Spleen (tissue), 11 donors: ENCODE results near the gene C5orf52. TPM values are rescaled to one million over a fixed set of nuclear protein-coding genes. Genes with fewer than 3 reads are reported as not detected.
"Not testable (repeated sequence)": the region's sequence is repeated elsewhere in the genome, so short reads cannot be mapped to it uniquely, and the experiment has no call there.

Experiments
- DNase-seq: peaks from one replicate; pipeline ENCODE4 v3.0.0-alpha.2; 2020
- H3K27ac ChIP-seq, 8 donors: fragments of 200-600 bp; sonication (generic) in 7 of 8; 1 replicate in 4 of 8; 2 replicates in 4 of 8; pipeline versions ENCODE4 v1.5.0 to v1.8.0; 2016 to 2021; ENCODE audit warnings: inconsistent platforms in 4 of 8, mild to moderate bottlenecking in 4 of 8, moderate library complexity in 1 of 8
- H3K27me3 ChIP-seq, 7 donors: fragments of 200-600 bp; sonication (generic) in 6 of 7; replicated peaks in 1 of 7; 1 replicate in 4 of 7; 2 replicates in 3 of 7; pipeline versions ENCODE4 v1.5.0 to v1.8.0; 2016 to 2021; ENCODE audit warnings: inconsistent platforms in 3 of 7, mild to moderate bottlenecking in 1 of 7
- H3K36me3 ChIP-seq, 6 donors: fragments of 200-600 bp; sonication (generic) in 5 of 6; 1 replicate in 4 of 6; 2 replicates in 2 of 6; pipeline versions ENCODE4 v1.5.0 to v1.8.0; 2016 to 2021; ENCODE audit warnings: inconsistent platforms in 2 of 6
- H3K4me1 ChIP-seq, 6 donors: fragments of 200-600 bp; sonication (generic) in 5 of 6; 1 replicate in 3 of 6; 2 replicates in 3 of 6; pipeline versions ENCODE4 v1.5.0 to v1.8.0; 2016 to 2021; ENCODE audit warnings: inconsistent platforms in 3 of 6
- H3K4me3 ChIP-seq, 8 donors: fragments of 200-600 bp; sonication (generic) in 7 of 8; 1 replicate in 4 of 8; 2 replicates in 4 of 8; pipeline versions ENCODE4 v1.5.0 to v1.8.0; 2016 to 2021; ENCODE audit warnings: inconsistent platforms in 4 of 8, mild to moderate bottlenecking in 4 of 8, moderate library complexity in 2 of 8
- H3K9me3 ChIP-seq, 8 donors: fragments of 200-600 bp; sonication (generic) in 7 of 8; 1 replicate in 4 of 8; 2 replicates in 4 of 8; pipeline versions ENCODE4 v1.5.0 to v1.8.0; 2016 to 2021; ENCODE audit warnings: inconsistent platforms in 4 of 8
- CTCF ChIP-seq, 11 experiments: fragments of 200-600 bp in 7 of 11; fragments of 450-650 bp in 4 of 11; sonication (generic) in 4 of 11; IDR thresholded peaks in 8 of 11; conservative IDR thresholded peaks in 3 of 11; 1 replicate in 7 of 11; 2 replicates in 4 of 11; pipeline versions ENCODE4 v1.4.0 to v1.8.0; 2016 to 2021; ENCODE audit warnings: antibody characterized with exemption in 11 of 11, inconsistent platforms in 4 of 11, mild to moderate bottlenecking in 1 of 11
- POLR2A ChIP-seq, 3 donors: fragments of 450-650 bp; IDR thresholded peaks; one replicate each; pipeline ENCODE4 v1.5.1; 2017; ENCODE audit warnings: antibody characterized with exemption in 3 of 3, mild to moderate bottlenecking in 1 of 3
- POLR2AphosphoS5 ChIP-seq, 3 donors: sonication (generic); formaldehyde crosslinking; IDR thresholded peaks; one replicate each; pipeline ENCODE4 v1.5.1; 2017; ENCODE audit warnings: antibody characterized with exemption in 3 of 3
- WGBS, 5 donors: extraction: QIAGEN DNeasy Blood & Tissue Kit in 3 of 5; methylation state at CpG; one replicate each; pipeline versions ENCODE4 v1.1.5 to v1.1.7; 2013 to 2018; 5-methylcytosine and 5-hydroxymethylcytosine counted together
- intact Hi-C: fragments of 100-400 bp; cut with DNase I; formaldehyde crosslinking; loops from one replicate; pipeline ENCODE4 v1.15.0; 2023; ENCODE audit warnings: low total_unique reads
- polyA plus RNA-seq, 3 donors: library from polyadenylated mRNA; stranded (reverse); fragments of 200-250 nt; gene quantifications; one replicate each; pipeline ENCODE4 v1.2.1, GENCODE V29; 2013
- total RNA-seq, 7 donors: library from RNA; depleted of rRNA in 3 of 7; stranded (reverse); fragments of >200 nt in 3 of 7; fragmentation: NEBNext Ultra II Directional in 4 of 7; extraction: Animal tissue kit (Norgen Biotek cat#: 25700) in 4 of 7; gene quantifications; one replicate each; pipeline versions ENCODE4 v1.1.0 to v1.2.1, GENCODE V29; 2016 to 2021
- donor health status: healthy with polysubstance abuse.
- donor health status: DM: no; HTN: no; CAD: no; lungs with moderate emphysema.
- donor health status: DM: no; HTN: no; CAD: no.
- donor health status: Bipolar disorder and iron deficiency.
- donor health status: healthy.
- donor health status: DM: no; HTN: no; CAD: no.
- donor health status: DM: yes; HTN: yes; CAD: no.

C5orf52 gene
- total and polyA plus RNA-seq, 10 donors, result not detected

- H3K4me3 ChIP-seq, result no peak overlapping the region
- intact Hi-C loops, result no loop called here
- H3K4me1 ChIP-seq, result peaks cover 0 to 7% (median 0%) of the 10 kb centered on the region in 6 donors
- H3K36me3 ChIP-seq, result no peaks in the 10 kb centered on the region
- DNase-seq, result no peak
- TF ChIP-seq POLR2A (IDR thresholded peaks at IDR 0.05), result no peak
- H3K27ac ChIP-seq, result no peak overlapping the region
- peaks cover 0 to 8% (median 0%) of the 10 kb centered on the region in 7 donors for H3K27me3 ChIP-seq
- 95 to 100% (median 97%) methylated on average over 1 of the region's 1 CpG for WGBS, 5 donors
- H3K9me3 ChIP-seq, result no peaks in the 10 kb centered on the region
Observed at GRCh38 chr5:157687198-157687554, 15.8 kb downstream of the C5orf52 start.

- peak; percentile 78 for DNase-seq
- Histone ChIP-seq H3K36me3 (no peaks in the 10 kb centered on the region), H3K27ac (peak overlapping the region in 1 of 8 donors; percentile 21), H3K4me1 (peaks cover 0 to 7% (median 0%) of the 10 kb centered on the region in 6 donors), H3K27me3 (peaks cover 0 to 8% (median 0%) of the 10 kb centered on the region in 7 donors), H3K9me3 (no peaks in the 10 kb centered on the region), H3K4me3 (peak overlapping the region in 2 of 8 donors; percentile 8 to 39)
- WGBS, 5 donors, result 61 to 70% (median 62%) methylated on average over 41 to 52 of the region's 52 CpGs
- peak in 5 of 11 experiments; percentile 22 to 47 (median 26) for TF ChIP-seq CTCF (IDR thresholded peaks at IDR 0.05 in 8 of 11, conservative IDR thresholded peaks at IDR 0.05 in 3 of 11)
- no peak for TF ChIP-seq POLR2A (IDR thresholded peaks at IDR 0.05)
- peak in 2 of 3 donors; percentile 16 to 29 for TF ChIP-seq POLR2AphosphoS5 (IDR thresholded peaks at IDR 0.05)
- intact Hi-C loops, result no loop called here
Observed at GRCh38 chr5:157689942-157690689, 18.8 kb downstream of the C5orf52 start.

GRCh38 chr5:157690690-157691433 lies 19.5 kb downstream of the C5orf52 start:
- no peak for DNase-seq
- intact Hi-C loops, result no loop called here
- H3K4me1 ChIP-seq, result peaks cover 0 to 7% (median 0%) of the 10 kb centered on the region in 6 donors
- TF ChIP-seq POLR2A (IDR thresholded peaks at IDR 0.05) (no peak), POLR2AphosphoS5 (IDR thresholded peaks at IDR 0.05) (peak in 1 of 3 donors; percentile 3), CTCF (IDR thresholded peaks at IDR 0.05 in 8 of 11, conservative IDR thresholded peaks at IDR 0.05 in 3 of 11) (peak in 1 of 11 experiments; percentile 0)
- peaks cover 0 to 8% (median 0%) of the 10 kb centered on the region in 7 donors for H3K27me3 ChIP-seq
- WGBS, 5 donors, result 76 to 95% (median 79%) methylated on average over 31 to 53 of the region's 53 CpGs
- H3K36me3 ChIP-seq, result no peaks in the 10 kb centered on the region
- H3K4me3 ChIP-seq, result peak overlapping the region in 2 of 8 donors; percentile 8 to 39
- no peaks in the 10 kb centered on the region for H3K9me3 ChIP-seq
- H3K27ac ChIP-seq, result no peak overlapping the region

- DNase-seq, H3K27ac ChIP-seq, H3K27me3 ChIP-seq, H3K4me3 ChIP-seq, H3K4me1 ChIP-seq, H3K36me3 ChIP-seq, intact Hi-C loops: not testable (repeated sequence)
- peaks cover 0 to 21% (median 14%) of the 10 kb centered on the region in 8 donors for H3K9me3 ChIP-seq
- WGBS, 5 donors, result 87 to 99% (median 97%) methylated on average over 7 to 25 of the region's 25 CpGs
Observed at GRCh38 chr5:157693816-157694215, 22.5 kb downstream of the C5orf52 start.

- H3K4me1 ChIP-seq, H3K36me3 ChIP-seq, H3K27ac ChIP-seq, H3K4me3 ChIP-seq, intact Hi-C loops, DNase-seq, H3K27me3 ChIP-seq: not testable (repeated sequence)
- WGBS, 5 donors, result 79 to 90% (median 83%) methylated on average over 3 of the region's 3 CpGs
- H3K9me3 ChIP-seq, result peaks cover 0 to 37% (median 28%) of the 10 kb centered on the region in 8 donors
Observed at GRCh38 chr5:157696154-157696553, 24.8 kb downstream of the C5orf52 start.

GRCh38 chr5:157698674-157699073 lies 27.3 kb downstream of the C5orf52 start:
- intact Hi-C loops, result not testable (repeated sequence)
- WGBS, 5 donors, result 71 to 97% (median 83%) methylated on average over 4 of the region's 4 CpGs

More at GRCh38 chr5:157698674-157699073, 27.3 kb downstream of the C5orf52 start:
- not testable (repeated sequence) for H3K27me3 ChIP-seq, H3K36me3 ChIP-seq, H3K4me1 ChIP-seq, H3K4me3 ChIP-seq, H3K27ac ChIP-seq, DNase-seq
- H3K9me3 ChIP-seq, result peaks cover 0 to 41% (median 34%) of the 10 kb centered on the region in 8 donors
